Fibroblast of skin of back (primary cell): ENCODE results near the gene PDCD1LG2.
"Not testable (repeated sequence)": the region's sequence is repeated elsewhere in the genome, so short reads cannot be mapped to it uniquely, and the experiment has no call there.

Experiments
- DNase-seq: peaks from one replicate; pipeline ENCODE4 v3.0.0-alpha.2; 2013

Gene PDCD1LG2

DNA sequence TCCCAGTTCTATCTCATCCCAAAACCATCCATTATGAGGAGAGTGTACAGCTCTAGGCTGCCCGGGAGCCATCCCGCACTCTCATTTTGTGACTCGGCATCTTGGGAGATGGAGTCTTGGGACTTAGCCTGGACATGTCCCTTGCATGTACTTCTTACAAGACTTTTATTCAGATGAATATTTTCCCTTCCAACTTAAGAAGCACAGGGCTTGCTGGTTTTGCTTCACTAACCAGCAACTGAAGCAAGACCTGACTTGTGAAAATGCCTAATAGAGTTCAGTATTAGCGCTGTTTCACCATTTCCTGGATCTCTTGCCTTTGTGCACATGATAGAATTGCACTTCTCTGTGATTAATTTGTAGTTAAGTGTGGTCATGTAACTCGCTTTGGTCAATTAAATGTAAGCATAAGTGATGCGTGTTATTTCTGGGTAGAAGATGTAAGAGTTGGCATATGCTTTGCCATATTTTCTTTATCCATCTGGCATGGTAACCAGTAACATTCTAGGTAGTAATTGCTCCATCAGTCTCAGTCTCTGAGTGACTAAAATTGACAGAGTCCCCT, 55.8 kb downstream of the PDCD1LG2 start:
- DNase-seq = no peak

DNA sequence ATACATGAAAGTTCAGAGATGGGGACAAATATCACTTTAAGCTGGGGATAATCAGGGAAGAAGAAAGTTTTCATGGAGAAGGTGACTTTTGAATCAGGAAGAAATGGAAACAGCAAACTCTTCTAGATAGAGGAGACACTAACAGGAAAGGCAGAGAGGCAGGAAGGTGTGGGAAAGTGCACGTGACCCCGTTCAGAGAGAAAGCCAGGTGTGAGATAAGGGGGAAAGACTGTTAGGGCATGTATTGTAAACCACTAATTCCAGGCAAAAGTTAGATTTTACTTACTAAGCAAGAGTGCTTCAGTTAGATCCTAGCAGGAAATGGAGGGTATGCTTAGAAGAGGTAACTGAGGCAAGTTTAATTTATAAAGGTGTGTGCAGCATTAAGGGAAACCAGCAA, 58.5 kb downstream of the PDCD1LG2 start:
- DNase-seq = no peak

- no peak for DNase-seq
Observed at GRCh38 chr9:5569409-5569808, 59.1 kb downstream of the PDCD1LG2 start.

DNA sequence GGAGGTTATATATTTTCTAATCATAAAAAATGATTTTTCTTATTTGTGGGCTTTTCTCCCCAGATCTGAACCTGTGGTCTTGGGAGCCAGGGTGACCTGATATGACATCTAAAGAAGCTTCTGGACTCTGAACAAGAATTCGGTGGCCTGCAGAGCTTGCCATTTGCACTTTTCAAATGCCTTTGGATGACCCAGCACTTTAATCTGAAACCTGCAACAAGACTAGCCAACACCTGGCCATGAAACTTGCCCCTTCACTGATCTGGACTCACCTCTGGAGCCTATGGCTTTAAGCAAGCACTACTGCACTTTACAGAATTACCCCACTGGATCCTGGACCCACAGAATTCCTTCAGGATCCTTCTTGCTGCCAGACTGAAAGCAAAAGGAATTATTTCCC, 59.6 kb downstream of the PDCD1LG2 start:
- no peak for DNase-seq

DNA sequence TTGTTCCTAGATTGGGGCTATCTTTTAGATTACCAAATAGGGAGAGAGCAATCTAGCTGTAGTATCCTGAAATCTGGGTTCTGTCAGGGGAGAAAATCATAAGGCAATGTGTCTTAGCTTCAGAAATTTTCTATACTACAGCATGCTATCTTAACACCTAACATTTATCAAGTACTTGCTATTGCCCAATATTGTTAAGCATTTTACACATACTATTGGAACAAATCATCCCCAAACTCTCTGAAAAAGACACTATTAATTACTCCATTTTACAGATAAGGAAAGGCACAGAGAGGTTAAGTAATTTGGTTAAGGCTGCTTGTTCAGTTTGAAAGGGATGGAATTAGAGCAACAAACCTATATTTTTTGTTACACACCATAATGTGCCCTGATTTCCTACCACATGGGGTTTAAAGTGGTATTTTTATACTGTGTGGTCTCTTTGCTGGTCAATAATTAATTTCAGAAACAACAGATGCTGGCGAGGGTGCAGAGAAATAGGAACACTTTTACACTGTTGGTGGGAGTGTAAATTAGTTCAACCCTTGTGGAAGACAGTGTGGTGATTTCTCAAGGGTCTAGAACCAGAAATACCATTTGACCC, 61.4 kb downstream of the PDCD1LG2 start:
- DNase-seq = no peak

DNA sequence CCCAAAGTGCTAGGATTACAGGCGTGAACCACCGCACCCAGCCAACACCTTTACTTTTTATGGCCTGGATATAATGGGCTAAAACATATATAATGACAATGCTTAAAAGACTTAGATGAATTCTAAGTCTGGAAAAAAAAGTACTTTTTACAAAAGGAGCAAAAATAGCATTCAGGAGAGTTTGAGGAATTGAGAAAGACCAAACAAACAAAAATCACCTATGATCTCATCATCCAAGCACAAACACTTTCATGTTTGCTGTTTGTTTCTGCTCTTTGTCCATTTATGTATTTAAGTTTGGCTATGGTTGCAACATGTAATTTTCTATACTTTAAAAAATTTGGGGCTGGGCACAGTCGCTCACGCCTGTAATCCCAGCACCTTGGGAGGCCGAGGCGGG, 63.8 kb downstream of the PDCD1LG2 start:
- DNase-seq = no peak

GRCh38 chr9:5575000-5575399, 64.7 kb downstream of the PDCD1LG2 start:
- DNase-seq = no peak

GRCh38 chr9:5577225-5577624, 66.9 kb downstream of the PDCD1LG2 start:
- no peak for DNase-seq

DNA sequence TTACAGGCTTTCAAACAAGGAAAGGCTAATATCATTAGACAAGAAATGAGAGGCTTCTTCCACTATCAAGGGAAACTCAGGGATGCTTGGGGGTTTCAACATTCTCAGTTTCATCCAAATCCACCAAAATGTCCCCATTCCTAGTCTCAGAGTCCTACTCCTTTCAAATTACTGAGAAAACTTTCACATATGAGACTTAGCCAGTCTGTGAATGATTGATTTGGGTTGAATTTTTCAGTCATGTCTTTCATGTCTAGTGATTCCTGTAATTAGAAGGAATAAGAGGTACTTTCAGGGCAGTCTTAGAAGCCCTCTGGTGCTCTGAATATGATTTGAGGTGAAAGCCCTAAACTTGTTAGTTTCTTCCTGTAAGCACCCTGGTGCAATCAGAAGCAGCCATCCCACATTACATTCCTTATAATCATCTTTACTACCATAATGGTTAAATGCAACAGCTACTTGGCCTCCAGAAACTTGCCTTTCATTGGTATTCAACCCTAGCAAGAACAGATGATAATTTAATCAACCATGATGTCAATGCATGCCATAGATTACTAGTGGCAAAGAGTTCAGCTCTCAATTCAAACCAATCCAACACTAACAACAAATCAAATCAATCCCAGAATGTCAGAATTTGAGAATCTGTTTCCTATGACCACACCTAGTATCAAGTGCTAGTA, 67.8 kb downstream of the PDCD1LG2 start:
- DNase-seq = no peak

GRCh38 chr9:5578698-5579085, 68.4 kb downstream of the PDCD1LG2 start:
- no peak for DNase-seq

- no peak for DNase-seq
Observed at GRCh38 chr9:5579881-5580280, 69.5 kb downstream of the PDCD1LG2 start.

DNA sequence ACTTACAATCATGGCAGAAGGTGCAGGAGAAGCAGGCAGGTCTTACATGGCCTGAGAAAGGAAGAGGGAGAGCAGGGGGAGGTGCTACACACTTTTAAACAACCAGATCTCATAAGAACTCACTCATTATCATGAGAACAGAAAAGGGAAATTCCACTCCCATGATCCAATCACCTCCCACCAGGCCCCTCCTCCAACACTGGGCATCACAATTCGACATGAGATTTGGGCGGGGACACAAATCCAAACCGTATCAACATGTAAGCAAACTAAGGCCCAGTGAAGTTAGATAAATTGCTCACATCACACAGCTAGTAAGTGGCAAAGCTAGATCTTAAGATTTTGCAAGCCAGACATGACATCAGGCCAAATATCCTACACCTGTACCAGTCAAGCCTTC, 70.3 kb downstream of the PDCD1LG2 start:
- peak; percentile 24 for DNase-seq

- not testable (repeated sequence) for DNase-seq
Observed at GRCh38 chr9:5581706-5582105, 71.4 kb downstream of the PDCD1LG2 start.

DNA sequence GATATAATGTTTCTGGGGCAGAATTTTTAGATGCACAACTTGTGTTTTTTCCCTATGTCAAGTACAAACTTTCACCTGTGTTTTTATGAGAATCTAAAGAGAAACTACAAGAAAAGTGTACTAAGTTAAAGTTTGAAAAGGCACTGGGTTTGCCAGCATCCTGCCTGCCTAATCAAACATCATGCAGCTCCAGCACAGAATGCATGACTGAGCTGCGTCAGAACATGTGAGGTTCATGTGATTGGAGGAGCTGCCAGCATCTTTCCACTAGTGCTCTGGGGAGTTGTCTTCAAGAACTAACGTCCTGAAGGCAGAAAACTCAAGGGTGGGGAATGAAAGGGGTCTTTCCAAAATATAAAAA, 72.5 kb downstream of the PDCD1LG2 start:
- peak; percentile 73 for DNase-seq

GRCh38 chr9:5586391-5586802, 76.1 kb downstream of the PDCD1LG2 start:
- DNase-seq = peak; percentile 84

GRCh38 chr9:5587024-5587423, 76.7 kb downstream of the PDCD1LG2 start:
- DNase-seq = peak; percentile 89

- no peak for DNase-seq
Observed at GRCh38 chr9:5592231-5592630, 81.9 kb downstream of the PDCD1LG2 start.

DNA sequence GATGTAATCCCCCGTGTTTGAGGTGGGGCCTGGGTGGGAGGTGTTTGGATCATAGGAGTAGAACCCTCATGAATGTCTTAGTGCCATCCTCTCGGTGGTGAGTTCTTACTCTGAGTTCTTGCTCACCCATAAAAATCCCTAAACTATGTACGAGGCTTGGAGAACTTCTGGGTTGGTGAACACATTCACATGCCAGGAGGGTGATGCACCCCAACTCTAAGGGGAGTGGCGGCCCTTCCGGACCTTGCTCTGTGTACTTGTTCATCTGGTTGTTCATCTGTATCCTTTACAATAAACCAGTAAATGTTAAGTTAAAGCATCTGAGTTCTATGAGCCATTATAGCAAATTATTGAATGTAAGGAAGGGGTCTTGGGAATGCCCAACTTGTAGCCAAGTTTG, 82.6 kb downstream of the PDCD1LG2 start:
- no peak for DNase-seq

DNA sequence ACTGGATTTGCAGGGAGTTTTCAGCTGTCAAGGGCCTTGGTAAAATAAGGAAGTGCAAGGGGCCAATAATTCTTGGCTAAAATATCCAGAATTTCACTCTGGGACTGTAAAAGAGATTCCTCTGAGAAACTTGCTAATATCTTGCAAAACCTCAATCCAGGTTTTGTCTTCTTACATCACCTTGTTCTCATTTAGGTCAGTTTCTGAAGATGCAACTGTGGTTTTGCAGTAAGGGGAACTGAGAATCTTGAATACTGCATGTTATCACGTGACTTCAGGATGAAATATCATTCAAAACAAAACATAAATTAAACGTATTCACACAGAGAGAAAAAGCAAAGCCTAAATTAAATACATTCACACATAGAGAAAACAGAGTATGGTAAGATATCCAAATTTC, 83.6 kb downstream of the PDCD1LG2 start:
- no peak for DNase-seq

- no peak for DNase-seq
Observed at GRCh38 chr9:5596173-5596572, 85.8 kb downstream of the PDCD1LG2 start.

GRCh38 chr9:5608298-5609225, 98.2 kb downstream of the PDCD1LG2 start:
- DNase-seq = no peak

GRCh38 chr9:5609226-5609596, 98.9 kb downstream of the PDCD1LG2 start:
- DNase-seq = no peak

DNA sequence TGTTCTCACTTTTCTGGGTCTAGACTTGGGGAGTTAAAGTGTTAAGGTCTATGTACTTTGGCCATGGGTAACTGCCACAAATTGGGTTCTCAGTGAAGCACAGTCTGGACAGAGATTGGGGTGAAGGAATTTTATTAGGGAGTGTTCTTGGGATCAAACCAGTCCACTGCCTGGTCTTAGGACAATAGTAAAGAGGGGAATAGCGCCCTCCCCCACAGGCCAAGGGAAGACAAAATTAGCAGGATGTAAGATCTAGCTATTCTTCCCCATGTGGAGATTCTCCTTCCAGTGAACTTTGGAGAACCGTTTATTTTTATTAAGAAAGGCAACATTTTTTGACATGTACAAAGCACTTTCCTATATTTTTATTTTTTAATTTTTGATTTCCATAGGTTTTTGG, 100.2 kb downstream of the PDCD1LG2 start:
- no peak for DNase-seq
